BLaER1 treated with 17β-estradiol and CSF1 and Interleukin-3, amounts not matched to agents 10 nM and 100 nM (cell line): ENCODE data around the gene FASN.

ENCODE experiments used
- H3K27ac ChIP-seq, 11 experiments: shearing (Covaris generic); formaldehyde crosslinking; 2 replicates each; pipeline ENCODE4 v1.8.1; 2022
- H3K27me3 ChIP-seq, 11 experiments: shearing (Covaris generic); formaldehyde crosslinking; 2 replicates each; pipeline ENCODE4 v1.8.1; 2022
- H3K36me3 ChIP-seq, 11 experiments: shearing (Covaris generic); formaldehyde crosslinking; 2 replicates each; pipeline ENCODE4 v1.8.1; 2022
- H3K4me1 ChIP-seq, 10 experiments: shearing (Covaris generic); formaldehyde crosslinking; 2 replicates each; pipeline ENCODE4 v1.8.1; 2022
- H3K4me2 ChIP-seq, 11 experiments: shearing (Covaris generic); formaldehyde crosslinking; 2 replicates each; pipeline ENCODE4 v1.8.1; 2022
- H3K4me3 ChIP-seq, 10 experiments: shearing (Covaris generic); formaldehyde crosslinking; 2 replicates each; pipeline ENCODE4 v1.8.1; 2022
- H3K9ac ChIP-seq, 11 experiments: shearing (Covaris generic); formaldehyde crosslinking; 2 replicates each; pipeline ENCODE4 v1.8.1; 2022
- H3K9me3 ChIP-seq, 11 experiments: shearing (Covaris generic); formaldehyde crosslinking; replicated peaks in 1 of 11; 2 replicates each; pipeline ENCODE4 v1.8.1; 2022
- H4K20me1 ChIP-seq, 11 experiments: shearing (Covaris generic); formaldehyde crosslinking; 2 replicates each; pipeline ENCODE4 v1.8.1; 2022
- Cebpa-rat ChIP-seq, 11 experiments: shearing (Covaris generic); IDR thresholded peaks; 2 replicates each; pipeline ENCODE4 v1.8.1; 2022

Gene FASN

GRCh38 chr17:82094931-82095776 lies 2.9 kb downstream of the FASN start:
- Histone ChIP-seq H3K4me3 (peak overlapping the region in 4 of 10 experiments; percentile 83 to 100 (median 98); a peak in 4 of 20 replicates), H3K9me3 (no peaks in the 10 kb centered on the region), H3K4me2 (peak overlapping the region; percentile 92 to 100 (median 99); a peak in 20 of 22 replicates), H3K36me3 (peaks cover 54 to 68% (median 63%) of the 10 kb centered on the region in 11 experiments), H3K9ac (peak overlapping the region; percentile 40 to 100 (median 98); a peak in 18 of 22 replicates), H4K20me1 (peaks cover 18 to 77% (median 70%) of the 10 kb centered on the region in 11 experiments; a peak in 21 of 22 replicates), H3K27ac (peak overlapping the region in 2 of 11 experiments; percentile 17 to 98; a peak in 3 of 22 replicates), H3K27me3 (no peaks in the 10 kb centered on the region), H3K4me1 (peaks cover 28 to 35% (median 31%) of the 10 kb centered on the region in 10 experiments)
- no peak for TF ChIP-seq Cebpa-rat (IDR thresholded peaks at IDR 0.05)

GRCh38 chr17:82092995-82093751 lies 4.9 kb downstream of the FASN start:
- Histone ChIP-seq H3K4me3 (no peak overlapping the region), H3K4me1 (peaks cover 14 to 23% (median 18%) of the 10 kb centered on the region in 10 experiments), H3K27ac (no peak overlapping the region), H3K36me3 (peaks cover 73 to 88% (median 83%) of the 10 kb centered on the region in 11 experiments), H3K27me3 (no peaks in the 10 kb centered on the region), H4K20me1 (peaks cover 18 to 97% (median 90%) of the 10 kb centered on the region in 11 experiments; a peak in 21 of 22 replicates), H3K4me2 (no peak overlapping the region), H3K9me3 (no peaks in the 10 kb centered on the region), H3K9ac (no peak overlapping the region)
- no peak for TF ChIP-seq Cebpa-rat (IDR thresholded peaks at IDR 0.05)

GRCh38 chr17:82092628-82092994 lies 5.4 kb downstream of the FASN start:
- no peak overlapping the region for H3K27ac ChIP-seq
- no peak overlapping the region for H3K4me3 ChIP-seq
- no peaks in the 10 kb centered on the region for H3K27me3 ChIP-seq
- TF ChIP-seq Cebpa-rat (IDR thresholded peaks at IDR 0.05), result no peak
- no peak overlapping the region for H3K4me2 ChIP-seq
- H3K36me3 ChIP-seq, result peaks cover 79 to 93% (median 89%) of the 10 kb centered on the region in 11 experiments
- no peaks in the 10 kb centered on the region for H3K9me3 ChIP-seq
- H4K20me1 ChIP-seq, result peaks cover 18 to 99% (median 94%) of the 10 kb centered on the region in 11 experiments; a peak in 21 of 22 replicates
- H3K4me1 ChIP-seq, result peaks cover 14 to 23% (median 18%) of the 10 kb centered on the region in 10 experiments
- no peak overlapping the region for H3K9ac ChIP-seq

- H3K9me3 ChIP-seq, result no peaks in the 10 kb centered on the region
- peaks cover 84 to 98% (median 93%) of the 10 kb centered on the region in 11 experiments for H3K36me3 ChIP-seq
- TF ChIP-seq Cebpa-rat (IDR thresholded peaks at IDR 0.05), result no peak
- H3K4me3 ChIP-seq, result no peak overlapping the region
- no peak overlapping the region for H3K4me2 ChIP-seq
- no peak overlapping the region for H3K27ac ChIP-seq
- peaks cover 18 to 99% (median 94%) of the 10 kb centered on the region in 11 experiments; a peak in 21 of 22 replicates for H4K20me1 ChIP-seq
- peaks cover 14 to 23% (median 18%) of the 10 kb centered on the region in 10 experiments for H3K4me1 ChIP-seq
- no peak overlapping the region; a peak in 1 of 22 replicates for H3K9ac ChIP-seq
- no peaks in the 10 kb centered on the region for H3K27me3 ChIP-seq
Measured at GRCh38 chr17:82092094-82092586, 5.9 kb downstream of the FASN start.

- H3K27ac ChIP-seq, result no peak overlapping the region
- peaks cover 9 to 16% (median 12%) of the 10 kb centered on the region in 10 experiments for H3K4me1 ChIP-seq
- no peak overlapping the region for H3K4me2 ChIP-seq
- peaks cover 12 to 99% (median 92%) of the 10 kb centered on the region in 11 experiments; a peak in 21 of 22 replicates for H4K20me1 ChIP-seq
- H3K36me3 ChIP-seq, result peaks cover 89 to 99% (median 97%) of the 10 kb centered on the region in 11 experiments
- TF ChIP-seq Cebpa-rat (IDR thresholded peaks at IDR 0.05), result no peak
- H3K9me3 ChIP-seq, result no peaks in the 10 kb centered on the region
- H3K9ac ChIP-seq, result peak overlapping the region in 1 of 11 experiments; percentile 15; a peak in 1 of 22 replicates
- no peak overlapping the region for H3K4me3 ChIP-seq
- no peaks in the 10 kb centered on the region for H3K27me3 ChIP-seq
Measured at GRCh38 chr17:82091264-82092066, 6.6 kb downstream of the FASN start.

- Histone ChIP-seq H3K4me3 (no peak overlapping the region), H3K27ac (no peak overlapping the region), H3K4me2 (no peak overlapping the region), H3K4me1 (peaks cover 1 to 8% (median 4%) of the 10 kb centered on the region in 10 experiments; a peak in 16 of 20 replicates), H3K36me3 (peaks cover 92 to 99% (median 97%) of the 10 kb centered on the region in 11 experiments), H3K9ac (no peak overlapping the region), H4K20me1 (peaks cover 5 to 99% (median 92%) of the 10 kb centered on the region in 11 experiments; a peak in 21 of 22 replicates), H3K27me3 (no peaks in the 10 kb centered on the region), H3K9me3 (no peaks in the 10 kb centered on the region)
- no peak for TF ChIP-seq Cebpa-rat (IDR thresholded peaks at IDR 0.05)
Measured at GRCh38 chr17:82090549-82091263, 7.3 kb downstream of the FASN start.

- H3K9ac ChIP-seq, result no peak overlapping the region
- H3K9me3 ChIP-seq, result no peaks in the 10 kb centered on the region
- H3K27ac ChIP-seq, result no peak overlapping the region
- H3K4me3 ChIP-seq, result no peak overlapping the region
- H3K4me1 ChIP-seq, result 0 out of 20 replicates have a peak, but pooled peaks cover 0 to under 1% (median 0%) of the 10 kb centered on the region in 10 experiments
- no peak for TF ChIP-seq Cebpa-rat (IDR thresholded peaks at IDR 0.05)
- peaks cover 91 to 99% (median 97%) of the 10 kb centered on the region in 11 experiments for H3K36me3 ChIP-seq
- H3K4me2 ChIP-seq, result no peak overlapping the region
- H4K20me1 ChIP-seq, result peaks cover 0 to 99% (median 92%) of the 10 kb centered on the region in 11 experiments; a peak in 20 of 22 replicates
- no peaks in the 10 kb centered on the region for H3K27me3 ChIP-seq
Measured at GRCh38 chr17:82089723-82090548, 8.1 kb downstream of the FASN start.
